ENCODE measurements around the gene ARFGAP1. TPM values are rescaled to one million over a fixed set of nuclear protein-coding genes. Genes with fewer than 3 reads are reported as not detected.

ARFGAP1 gene
- total and polyA plus RNA-seq, 2 of the 8 experiments (the other 6 are each of a cell fraction or from before 2014, with no cell fraction given) = 93.7 to 100 TPM

GRCh38 chr20:63249891-63250290, 22.7 kb upstream of the ARFGAP1 start:
- POLR2A ChIA-PET (ENCODE audit: partially characterized antibody) = interaction anchor here (1.5 kb wide), 1 partner anchor 15 kb away, joined by 5 read pairs; no protein-coding TSS in a partner anchor
- no peak overlapping the region for H3K4ac ChIP-seq (replicated peaks; ENCODE audit: insufficient read length, low read depth, low read length)
- H4K20me1 ChIP-seq (replicated peaks in 1 of 2; ENCODE audit: control insufficient read depth in 1 of 2, insufficient read depth in 2 of 2, low read length in 2 of 2) = no peaks in the 10 kb centered on the region
- 89% methylated on average over 8 of the region's 15 CpGs; no CpG with 5 or more reads in 1 of the 2 experiments for WGBS, 2 experiments (ENCODE audit: extremely low coverage in 1 of 2, insufficient coverage in 1 of 2, insufficient read length in 1 of 2, insufficient replicate concordance in 2 of 2, low coverage in 1 of 2, low lambda C conversion rate in 2 of 2, missing lambda C conversion rate in 1 of 2)
- FAIRE-seq = no peak
- H2AFZ ChIP-seq (ENCODE audit: low read length) = no peak overlapping the region
- CTCF ChIA-PET (ENCODE audit: partially characterized antibody) = interaction anchor here (1.0 to 7.0 kb wide), 4 partner anchors 14 to 69 kb away, joined by 3 to 103 read pairs (median 35); partner anchors contain the start of gene BIRC7
- no peaks in the 10 kb centered on the region; a peak in 1 of 8 replicates for H3K36me3 ChIP-seq (ENCODE audit: control insufficient read depth in 2 of 4, insufficient read depth in 4 of 4, low read length in 3 of 4)
- H3K4me2 ChIP-seq (ENCODE audit: insufficient read depth in 1 of 2, low read depth in 2 of 2, low read length in 2 of 2) = no peak overlapping the region
- peaks cover 4 to 29% (median 25%) of the 10 kb centered on the region in 4 experiments for H3K27me3 ChIP-seq (replicated peaks in 1 of 4; ENCODE audit: control insufficient read depth in 3 of 4, extremely low read depth in 1 of 4, insufficient read depth in 3 of 4, low read length in 3 of 4)
- H3K27ac ChIP-seq (ENCODE audit: low read depth, low read length) = no peak overlapping the region
- no peak overlapping the region for H3K4me3 ChIP-seq (ENCODE audit: extremely low read depth in 1 of 4, insufficient read depth in 2 of 4, low read depth in 3 of 4, low read length in 4 of 4)
- no peak overlapping the region for H3K23ac ChIP-seq (ENCODE audit: insufficient read length)
- DNase-seq (ENCODE audit: low read depth in 1 of 2, low spot score in 2 of 2) = no peak
- H3K18ac ChIP-seq (ENCODE audit: extremely low read depth, low read length) = no peak overlapping the region
- no peak overlapping the region for H2BK12ac ChIP-seq (ENCODE audit: low read depth, low read length)
- no peak overlapping the region for H2BK15ac ChIP-seq (ENCODE audit: low read length)
- no peak overlapping the region for H2BK20ac ChIP-seq (ENCODE audit: low read length)
- H2BK120ac ChIP-seq (replicated peaks; ENCODE audit: low read depth, low read length) = no peak overlapping the region
- H3K79me2 ChIP-seq (ENCODE audit: control insufficient read depth in 1 of 2, insufficient read depth in 2 of 2, low read length in 2 of 2) = no peaks in the 10 kb centered on the region
- no peak overlapping the region for H3K9ac ChIP-seq (replicated peaks in 1 of 4; ENCODE audit: extremely low read depth in 1 of 4, low read depth in 3 of 4, low read length in 3 of 4)
- no peak overlapping the region for H2AK5ac ChIP-seq (ENCODE audit: low read depth, low read length)
- no peak for TF ChIP-seq ZNF274 (IDR thresholded peaks at IDR 0.05; ENCODE audit: borderline replicate concordance, extremely low read depth, low read length)
- TF ChIP-seq CREB1 (IDR thresholded peaks at IDR 0.05) = no peak
- TF ChIP-seq CHD1 (IDR thresholded peaks at IDR 0.05; ENCODE audit: low read depth, low read length) = no peak
- TF ChIP-seq SIX5 (IDR thresholded peaks at IDR 0.05; ENCODE audit: low read depth, low read length) = no peak
- no peak for TF ChIP-seq SUZ12 (IDR thresholded peaks at IDR 0.05; ENCODE audit: low read length)
- TF ChIP-seq JUN (IDR thresholded peaks at IDR 0.05; ENCODE audit: low read depth, low read length) = no peak
- TF ChIP-seq CTBP2 (IDR thresholded peaks at IDR 0.05; ENCODE audit: borderline replicate concordance, insufficient read depth, insufficient read length, low read length) = no peak
- TF ChIP-seq RFX5 (IDR thresholded peaks at IDR 0.05; ENCODE audit: borderline replicate concordance, low read depth, low read length) = no peak
- no peak for TF ChIP-seq POLR2AphosphoS5 (IDR thresholded peaks at IDR 0.05; ENCODE audit: low read depth, low read length)
- TF ChIP-seq SRF (IDR thresholded peaks at IDR 0.05; ENCODE audit: low read depth, low read length) = no peak
- TF ChIP-seq RAD21 (IDR thresholded peaks at IDR 0.05 in 1 of 2, conservative IDR thresholded peaks at IDR 0.05 in 1 of 2; ENCODE audit: low read depth in 2 of 2, low read length in 2 of 2) = no peak
- TF ChIP-seq MAX (IDR thresholded peaks at IDR 0.05) = no peak
- H3K56ac ChIP-seq (replicated peaks; ENCODE audit: insufficient read length, low read depth, low read length) = no peak overlapping the region
- H3K9me3 ChIP-seq (ENCODE audit: insufficient read depth in 2 of 2, low read depth in 1 of 2, low read length in 1 of 2) = no peaks in the 10 kb centered on the region
- H3K79me1 ChIP-seq (ENCODE audit: low read depth, low read length) = no peaks in the 10 kb centered on the region; the same call in 1 of the 2 replicates
- peaks cover 12% of the 10 kb centered on the region; the same call in 1 of the 2 replicates for H3K23me2 ChIP-seq (ENCODE audit: low read depth, low read length)
- H4K8ac ChIP-seq (ENCODE audit: extremely low read depth, insufficient read depth, low read length) = no peak overlapping the region
- H3K4me1 ChIP-seq (replicated peaks in 1 of 4; ENCODE audit: control insufficient read depth in 3 of 4, insufficient read depth in 4 of 4, low read length in 3 of 4) = peaks cover 0 to 26% (median 21%) of the 10 kb centered on the region in 4 experiments; a peak in 6 of 7 replicates
- H3K14ac ChIP-seq (ENCODE audit: insufficient read length) = no peak overlapping the region
- no peak overlapping the region for H4K91ac ChIP-seq (replicated peaks; ENCODE audit: insufficient read length, low read length)
- H4K5ac ChIP-seq (ENCODE audit: insufficient read length, low read depth, low read length) = no peak overlapping the region
- no peak overlapping the region for H2BK5ac ChIP-seq (ENCODE audit: low read depth, low read length)
